Endothelial cell of umbilical vein (primary cell): ENCODE data around the gene CPOX. TPM values are rescaled to one million over a fixed set of nuclear protein-coding genes. Genes with fewer than 3 reads are reported as not detected.

Experiments used
- BruUV-seq: library from RNA; stranded (reverse); fragments of 400-500 nt; replicated peaks from 2 replicates; lab custom pipeline; 2021; lab: Mats Ljungman, UMichigan
- CTCF ChIA-PET: fragments of 300-600, 350-600 bp; sonication (Branson Sonifier 250); formaldehyde crosslinking; loops from one replicate; lab custom pipeline; 2021; ENCODE audit warnings: antibody characterized with exemption, inconsistent platforms; lab: Charles Lee
- POLR2A ChIA-PET: fragments of 300-600, 350-600 bp; sonication (Branson Sonifier 250); formaldehyde crosslinking; loops from one replicate; lab custom pipeline; 2021; ENCODE audit warnings: antibody characterized with exemption, inconsistent platforms; lab: Charles Lee
- DNase-seq: peaks from one replicate; pipeline ENCODE4 v3.0.0-alpha.2; 2011; ENCODE audit warnings: low read depth, low spot score
- FAIRE-seq: peaks from 2 replicates; lab custom pipeline; 2011; peaks lifted over from hg19 to GRCh38; lab: Jason Lieb, UNC
- H2AFZ ChIP-seq: 2 replicates; pipeline ENCODE4 v1.6.0; 2012; ENCODE audit warnings: low read depth, low read length, control low read depth, inconsistent platforms
- H3K27ac ChIP-seq: 2 replicates; pipeline ENCODE4 v1.5.1; 2011; ENCODE audit warnings: low read depth, mild to moderate bottlenecking, control low read depth, low read length, moderate library complexity; ENCODE audit not compliant: insufficient read depth
- H3K27me3 ChIP-seq, 2 experiments: 2 replicates each; pipeline versions ENCODE4 v1.6.0 to v1.6.1; 2011; ENCODE audit warnings: low read length in 2 of 2, mixed read lengths in 1 of 2; ENCODE audit not compliant: control insufficient read depth in 2 of 2, insufficient read depth in 2 of 2
- H3K36me3 ChIP-seq, 2 experiments: 2 replicates in 1 of 2; 3 replicates in 1 of 2; pipeline ENCODE4 v1.5.1; 2011; ENCODE audit warnings: low read length in 2 of 2, mild to moderate bottlenecking in 1 of 2, moderate library complexity in 1 of 2; ENCODE audit not compliant: control insufficient read depth in 2 of 2, insufficient read depth in 2 of 2; ENCODE audit errors: extremely low read depth in 1 of 2
- H3K4me1 ChIP-seq: 3 replicates; pipeline ENCODE4 v1.5.1; 2011; ENCODE audit warnings: mild to moderate bottlenecking, low read length; ENCODE audit not compliant: control insufficient read depth, insufficient read depth; ENCODE audit errors: extremely low read depth
- H3K4me2 ChIP-seq: 2 replicates; pipeline ENCODE4 v1.6.1; 2011; ENCODE audit warnings: low read length, control low read depth, mixed read lengths; ENCODE audit not compliant: insufficient read depth
- H3K4me3 ChIP-seq, 3 experiments: fragments of 200-600 bp in 1 of 3; sonication (generic), shearing (Covaris generic) in 1 of 3; replicated peaks in 1 of 3; 2 replicates each; pipeline ENCODE4 v1.5.1; 2011 to 2016; ENCODE audit warnings: control low read depth in 3 of 3, low read length in 3 of 3, mild to moderate bottlenecking in 2 of 3, inconsistent platforms in 1 of 3, low read depth in 1 of 3, moderate library complexity in 1 of 3; ENCODE audit not compliant: insufficient read depth in 1 of 3
- H3K79me2 ChIP-seq: 2 replicates; pipeline ENCODE4 v1.6.0; 2012; ENCODE audit warnings: low read length, inconsistent platforms; ENCODE audit not compliant: control insufficient read depth, insufficient read depth
- H3K9ac ChIP-seq: replicated peaks from 2 replicates; pipeline ENCODE3; 2011; ENCODE audit warnings: low read length, control low read depth; ENCODE audit not compliant: insufficient read depth; ENCODE audit errors: extremely low read depth
- H3K9me1 ChIP-seq: replicated peaks from 3 replicates; pipeline ENCODE4 v1.6.0; 2011; ENCODE audit warnings: mild to moderate bottlenecking, low read length; ENCODE audit not compliant: control insufficient read depth, insufficient read depth; ENCODE audit errors: extremely low read depth
- H3K9me3 ChIP-seq: replicated peaks from 2 replicates; pipeline ENCODE4 v1.5.1; 2012; ENCODE audit warnings: low read length, inconsistent platforms; ENCODE audit not compliant: control insufficient read depth, insufficient read depth
- H4K20me1 ChIP-seq: replicated peaks from 2 replicates; pipeline ENCODE3; 2011; ENCODE audit warnings: mild to moderate bottlenecking, low read length; ENCODE audit not compliant: control insufficient read depth, insufficient read depth; ENCODE audit errors: extremely low read depth
- CTCF ChIP-seq, 2 donors: IDR thresholded peaks; 1 replicate in 1 of 2; 2 replicates in 1 of 2; pipeline ENCODE4 v1.5.1; 2011; ENCODE audit warnings: low read length in 2 of 2, mild to moderate bottlenecking in 2 of 2, moderate library complexity in 2 of 2, control low read depth in 1 of 2, inconsistent platforms in 1 of 2, low read depth in 1 of 2; ENCODE audit not compliant: insufficient read depth in 1 of 2; ENCODE audit errors: extremely low read depth in 1 of 2
- EZH2 ChIP-seq: IDR thresholded peaks from 2 replicates; pipeline ENCODE4 v1.6.1; 2012; ENCODE audit warnings: borderline replicate concordance, low read depth, mild to moderate bottlenecking, moderate library complexity, low read length, inconsistent platforms; ENCODE audit not compliant: severe bottlenecking
- FOS ChIP-seq: IDR thresholded peaks from 2 replicates; pipeline ENCODE4 v1.6.1; 2011; ENCODE audit warnings: mild to moderate bottlenecking, low read length, moderate library complexity, borderline replicate concordance; ENCODE audit not compliant: insufficient read depth
- GATA2 ChIP-seq: IDR thresholded peaks from 2 replicates; pipeline ENCODE4 v1.7.0; 2011; ENCODE audit warnings: low read depth, mild to moderate bottlenecking, moderate library complexity, mixed read lengths, low read length; ENCODE audit not compliant: insufficient read length, insufficient read depth
- JUN ChIP-seq: IDR thresholded peaks from 2 replicates; pipeline ENCODE4 v1.6.1; 2011; ENCODE audit warnings: borderline replicate concordance, low read depth; ENCODE audit not compliant: insufficient read length, insufficient read depth
- MAX ChIP-seq: IDR thresholded peaks from 2 replicates; pipeline ENCODE4 v1.6.1; 2011; ENCODE audit not compliant: insufficient read depth, insufficient read length
- MYC ChIP-seq: IDR thresholded peaks from one replicate; pipeline ENCODE4 v1.6.1; 2011; ENCODE audit warnings: mild to moderate bottlenecking, low read depth, low read length
- POLR2A ChIP-seq: IDR thresholded peaks from 2 replicates; pipeline ENCODE4 v1.6.1; 2012; ENCODE audit warnings: low read depth, mild to moderate bottlenecking, control low read depth, low read length
- POLR2AphosphoS5 ChIP-seq: IDR thresholded peaks from 2 replicates; pipeline ENCODE4 v1.6.1; 2012; ENCODE audit warnings: low read depth, mild to moderate bottlenecking, control low read depth, low read length, moderate library complexity; ENCODE audit not compliant: insufficient read depth
- dilution Hi-C: fragments of 300-500 bp; cut with MboI; formaldehyde crosslinking; loops from one replicate; pipeline ENCODE4 v1.15.0; 2019; ENCODE audit warnings: low sequenced_read_pairs; ENCODE audit not compliant: extremely low pct_ligation_motif_present
- intact Hi-C: fragments of 100-400 bp; cut with micrococcal nuclease; formaldehyde crosslinking; loops from one replicate; pipeline ENCODE4 v1.10.0; 2022
- polyA plus RNA-seq, 4 experiments: library from polyadenylated mRNA; depleted of rRNA in 3 of 4; stranded (reverse) in 3 of 4; unstranded in 1 of 4; fragments of >200 nt; gene quantifications; 2 replicates each; pipeline versions ENCODE4 v1.2.1 to v1.2.3, GENCODE V29; 2011 to 2012; ENCODE audit warnings: missing spikeins in 1 of 4
- total RNA-seq: library from RNA; stranded (reverse); gene quantifications from 2 replicates; pipeline ENCODE4 v1.2.3, GENCODE V29; 2021

CPOX gene
- total and polyA plus RNA-seq, 2 donors (not counting 3 experiments of a cell fraction or from before 2014, with no cell fraction given), result 12.3 to 24.5 TPM

GRCh38 chr3:98556164-98557130 lies 37.0 kb downstream of the CPOX start:
- H3K79me2 ChIP-seq, result no peaks in the 10 kb centered on the region
- H3K27ac ChIP-seq, result no peak overlapping the region
- ChIA-PET POLR2A (no interaction called here), CTCF (no interaction called here)
- H3K27me3 ChIP-seq, result peaks cover 20 to 52% of the 10 kb centered on the region in 2 experiments
- FAIRE-seq, result no peak
- H3K4me1 ChIP-seq, result no peaks in the 10 kb centered on the region
- H2AFZ ChIP-seq, result no peak overlapping the region
- BruUV-seq, result no TSS peak
- TF ChIP-seq EZH2, result no peak
- TF ChIP-seq POLR2A, result no peak
- TF ChIP-seq POLR2AphosphoS5, result no peak
- no peak for TF ChIP-seq GATA2
- TF ChIP-seq MAX, result no peak
- TF ChIP-seq CTCF (IDR thresholded peaks at IDR 0.05; ENCODE audit: extremely low read depth in 1 of 2, insufficient read depth in 1 of 2, low read depth in 1 of 2, low read length in 2 of 2), result no peak
- TF ChIP-seq JUN, result no peak
- no peak for TF ChIP-seq FOS
- no peak for TF ChIP-seq MYC
- no peak overlapping the region for H3K9ac ChIP-seq
- dilution Hi-C loops (no loop called here), intact Hi-C loops (no loop called here)
- no peaks in the 10 kb centered on the region for H3K9me3 ChIP-seq
- H4K20me1 ChIP-seq, result no peaks in the 10 kb centered on the region
- no peak for DNase-seq
- H3K9me1 ChIP-seq, result no peaks in the 10 kb centered on the region
- no peak overlapping the region for H3K4me2 ChIP-seq
- no peaks in the 10 kb centered on the region for H3K36me3 ChIP-seq
- H3K4me3 ChIP-seq, result no peak overlapping the region
